GM18868 (cell line): Measurements from ENCODE around the gene SOBP.
"Not testable (repeated sequence)": the region's sequence is repeated elsewhere in the genome, so short reads cannot be mapped to it uniquely, and the experiment has no call there.

Experiments used
- ATAC-seq: cut with Tn5 transposase; IDR thresholded peaks from one replicate; pipeline ENCODE4 v1.9.1; 2021; ENCODE audit warnings: mild to moderate bottlenecking, moderate library complexity; ENCODE audit not compliant: unreplicated experiment

SOBP gene

DNA sequence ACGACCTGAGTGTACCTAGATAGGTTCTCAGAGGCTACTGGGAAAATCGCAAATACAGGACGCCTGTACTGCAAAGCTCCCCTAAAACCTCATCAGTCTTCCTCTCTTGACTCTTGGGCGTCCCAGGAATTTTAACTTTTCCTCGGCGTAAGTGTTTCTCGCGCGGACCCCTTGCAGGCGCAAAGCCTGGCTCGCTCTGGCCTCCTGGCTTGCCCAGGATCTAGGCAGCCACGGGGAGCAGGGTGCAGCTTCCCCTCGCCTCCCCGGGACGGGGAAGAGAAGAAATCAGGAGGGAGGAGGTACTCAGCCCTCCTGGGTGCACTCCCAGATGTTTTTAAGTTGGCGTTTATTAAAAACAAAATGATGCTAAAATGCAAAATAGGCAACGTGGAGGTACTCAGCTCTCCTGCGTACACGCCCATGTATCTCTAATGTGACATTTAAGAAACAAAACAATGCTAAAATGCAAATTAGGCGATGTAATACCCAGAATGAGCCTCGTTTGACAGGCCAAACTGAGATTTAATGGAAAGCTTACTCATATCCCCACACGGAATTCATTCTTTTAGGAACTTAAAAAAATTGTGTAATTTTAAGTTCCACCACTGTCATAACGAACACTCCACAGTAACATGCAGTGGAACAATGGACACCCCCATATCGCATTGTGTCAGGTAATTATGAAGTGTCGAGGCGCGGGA, 1.6 kb upstream of the SOBP start:
- ATAC-seq, result no peak

DNA sequence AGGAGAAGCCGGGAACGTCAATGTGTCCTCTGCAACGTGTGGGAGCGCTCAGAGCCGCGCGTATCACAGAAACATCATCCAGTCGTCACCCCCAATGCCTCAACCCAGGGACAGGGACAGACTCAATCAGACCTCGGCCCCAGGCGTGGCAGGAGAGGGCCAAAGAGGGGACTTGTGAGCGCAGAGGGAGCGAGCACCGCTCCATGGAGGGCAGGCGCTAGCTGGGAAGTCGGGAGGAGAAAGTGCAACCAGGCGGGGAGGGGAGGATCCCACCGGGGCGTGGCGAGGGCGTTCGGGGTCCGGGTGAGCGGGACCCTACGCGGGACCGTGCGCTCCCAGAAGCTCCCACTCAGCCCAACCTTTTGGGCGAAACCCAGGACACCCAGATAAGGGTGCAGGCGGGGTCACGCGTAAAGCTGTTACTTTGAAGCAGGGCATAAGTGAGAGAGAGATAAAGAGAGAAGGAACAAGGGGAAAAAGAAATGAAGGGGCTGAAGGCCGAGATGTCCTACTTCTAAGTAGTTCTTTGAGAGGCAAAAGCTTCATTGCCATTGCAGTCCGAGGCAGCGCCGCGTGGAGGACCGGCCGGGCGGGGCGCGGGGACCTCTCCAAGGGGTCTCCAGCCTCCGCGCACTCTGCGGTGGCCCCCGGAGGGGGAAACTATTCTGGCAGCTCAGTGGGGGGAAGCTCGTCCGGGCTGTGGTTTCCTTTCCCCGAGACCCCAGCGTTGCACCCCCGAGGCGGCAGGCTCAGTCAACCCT, 862 bp upstream of the SOBP start:
- ATAC-seq, result no peak

DNA sequence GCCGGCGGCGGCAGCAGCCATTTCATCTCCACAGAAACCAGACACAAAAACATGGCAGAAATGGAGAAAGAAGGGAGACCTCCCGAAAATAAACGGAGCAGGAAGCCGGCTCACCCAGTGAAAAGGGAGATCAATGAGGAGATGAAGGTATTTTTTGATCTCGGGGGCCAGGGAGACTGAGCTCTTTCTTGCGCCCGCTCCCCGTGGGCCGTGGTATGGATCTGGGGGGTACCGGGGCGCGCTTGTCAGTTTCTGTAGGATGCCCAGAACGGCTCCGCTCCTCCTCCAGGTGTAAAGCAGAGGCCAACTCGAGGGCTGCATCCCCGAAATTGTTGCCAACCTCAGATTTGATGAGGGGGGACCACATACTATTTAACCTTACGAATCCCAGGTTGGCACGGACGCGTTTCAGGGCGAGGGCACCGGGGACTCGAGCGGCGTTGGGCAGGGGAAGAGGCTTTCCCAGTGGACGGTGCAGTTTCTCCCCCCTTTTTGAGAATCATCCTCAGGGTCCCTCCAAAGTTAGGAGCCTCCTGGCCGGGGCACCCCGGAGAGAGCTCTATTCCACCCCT, 735 bp downstream of the SOBP start:
- ATAC-seq, result no peak

DNA sequence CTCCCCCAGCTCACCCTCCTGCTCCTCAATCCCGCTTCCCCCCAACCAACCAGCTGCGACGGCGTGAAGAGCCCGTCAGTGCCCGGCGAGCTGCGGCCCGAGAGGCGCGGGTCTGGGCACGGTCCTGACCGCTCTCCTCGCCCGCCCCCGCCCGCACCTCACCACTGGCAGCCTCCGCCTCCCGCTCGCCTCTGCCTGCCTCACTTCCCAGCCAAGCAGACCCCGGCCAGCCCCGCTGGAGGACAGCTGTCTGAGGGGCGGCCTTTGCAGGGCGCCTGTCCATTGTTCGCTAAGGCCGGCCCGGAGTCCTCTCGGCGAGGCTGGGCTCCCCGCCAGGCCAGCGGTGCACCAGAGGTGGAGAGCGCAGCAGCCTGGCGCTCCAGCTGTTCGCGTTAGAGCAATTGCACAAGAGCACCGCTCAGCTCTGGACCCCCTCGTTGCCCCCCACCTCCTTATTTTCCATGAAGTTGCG, 1.3 kb downstream of the SOBP start:
- ATAC-seq, result no peak

DNA sequence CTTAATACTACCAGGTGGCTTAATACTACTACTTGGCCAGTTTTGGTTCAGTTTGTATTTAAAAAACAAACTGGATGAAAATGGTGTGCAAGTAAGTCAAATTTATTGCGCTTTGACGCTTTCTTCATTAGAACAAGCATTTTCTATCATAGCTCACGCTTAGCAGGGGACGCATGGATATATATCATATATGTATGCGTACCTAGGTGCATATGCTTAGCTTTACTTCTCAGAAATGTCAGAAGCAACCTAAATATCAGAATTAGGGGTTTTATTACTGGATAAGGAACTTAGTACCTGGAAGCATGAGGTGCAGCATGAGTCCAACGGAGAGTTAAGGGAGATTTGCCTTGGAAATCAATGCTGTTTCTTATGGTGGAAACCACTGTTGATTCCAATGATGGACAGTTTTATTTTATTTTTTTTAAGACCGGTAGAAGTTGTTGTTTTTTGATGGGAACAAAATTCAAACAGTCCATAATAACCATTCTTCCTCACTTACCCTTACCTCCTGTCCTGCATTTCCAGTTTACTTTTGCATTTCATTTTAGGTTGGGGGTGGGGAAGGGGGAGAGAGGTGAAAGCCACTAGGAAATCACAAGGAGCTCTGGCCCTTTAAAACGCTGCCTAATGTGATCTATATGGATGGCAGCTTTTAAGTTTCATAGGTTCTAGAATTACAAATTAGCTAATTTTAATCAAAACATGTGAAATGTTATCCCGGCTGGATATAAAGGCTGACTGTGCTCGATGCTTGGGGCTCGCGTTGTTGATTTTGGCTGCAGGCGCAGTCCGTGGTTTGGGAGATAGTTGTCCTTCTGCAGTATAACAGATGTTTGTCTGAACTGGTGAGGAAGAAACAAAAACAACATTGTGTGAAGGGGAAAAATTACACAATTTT, 2.1 kb downstream of the SOBP start:
- ATAC-seq, result no peak

DNA sequence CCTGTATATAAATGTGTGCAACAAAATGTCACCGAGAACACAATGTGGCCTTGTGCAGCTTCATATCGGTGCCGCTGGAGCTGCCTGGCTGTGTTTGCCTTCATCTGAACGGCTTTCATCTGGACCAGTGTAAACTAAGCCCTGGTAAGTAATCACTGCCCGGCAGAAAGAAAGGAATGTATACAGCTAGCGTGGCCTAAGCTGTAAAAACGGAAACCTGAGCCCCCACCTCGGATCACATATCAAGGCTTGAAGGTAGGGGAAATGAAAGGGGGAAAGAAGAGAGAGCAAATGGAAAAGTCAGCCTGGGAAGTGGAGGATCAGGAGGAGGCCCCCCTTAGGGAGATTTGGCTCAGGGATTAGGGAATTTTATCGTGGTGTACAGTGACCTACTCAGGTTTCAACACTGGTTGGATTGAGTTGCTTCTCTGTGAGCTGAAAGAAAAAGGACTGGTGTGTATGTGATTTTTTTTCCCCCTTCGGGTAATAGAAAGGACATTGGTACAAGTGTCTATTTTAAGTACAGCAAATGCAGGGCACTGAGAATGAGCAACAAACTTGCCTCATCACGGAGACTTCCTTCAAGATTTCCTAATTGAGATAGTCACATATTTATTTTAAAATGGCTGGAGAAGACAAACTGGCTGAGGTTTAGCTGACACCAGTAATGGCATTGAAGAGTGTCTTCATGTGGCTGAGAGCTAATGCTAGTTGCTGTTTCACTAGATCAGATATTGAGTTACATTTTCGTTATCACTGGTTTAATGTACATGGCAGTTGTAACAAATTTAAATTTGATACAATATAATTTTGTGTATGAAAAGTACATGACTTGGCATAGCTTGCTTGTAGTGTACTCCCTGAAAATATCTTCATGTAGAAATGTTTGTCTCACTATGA, 3.5 kb downstream of the SOBP start:
- no peak for ATAC-seq

DNA sequence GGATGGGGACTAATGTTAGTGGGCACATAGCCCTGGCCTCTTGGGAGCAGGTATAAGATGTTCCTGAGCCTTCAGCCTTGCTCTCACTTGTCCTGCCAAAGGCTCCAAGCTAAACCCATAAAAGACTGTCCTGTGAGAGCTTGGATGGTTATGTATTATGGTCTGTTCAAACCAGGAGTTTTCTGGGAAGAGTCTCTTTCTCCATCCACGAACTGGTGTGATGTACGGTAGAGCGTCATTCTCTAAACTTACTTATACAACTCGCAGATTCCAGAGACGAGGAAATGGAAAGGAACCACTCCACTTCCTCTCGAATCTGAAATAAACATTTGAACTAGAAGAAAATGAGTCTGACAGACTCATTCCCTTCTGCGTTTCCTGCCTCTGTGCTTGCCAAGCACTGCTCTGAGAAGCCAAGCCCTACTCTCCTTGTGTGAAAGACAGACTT, 5.3 kb downstream of the SOBP start:
- no peak for ATAC-seq

DNA sequence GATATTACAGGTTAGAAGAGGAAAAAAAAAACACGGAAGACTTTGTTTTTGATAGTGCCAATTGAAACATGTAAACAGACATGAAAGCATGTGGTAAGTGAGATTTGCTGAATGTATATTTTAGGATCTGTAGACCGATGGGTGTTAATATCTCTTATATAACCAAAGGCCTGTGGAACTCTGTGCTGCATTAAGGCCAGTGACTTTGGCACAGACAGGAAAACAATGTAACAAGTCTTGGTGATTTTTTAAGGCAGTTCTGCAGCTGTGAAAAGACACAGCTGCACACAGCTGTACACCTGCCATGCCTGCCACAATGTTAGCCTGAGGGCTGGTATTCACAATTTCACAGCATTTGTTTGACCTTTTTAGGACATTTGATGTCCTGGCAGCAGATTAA, 6.1 kb downstream of the SOBP start:
- no peak for ATAC-seq

DNA sequence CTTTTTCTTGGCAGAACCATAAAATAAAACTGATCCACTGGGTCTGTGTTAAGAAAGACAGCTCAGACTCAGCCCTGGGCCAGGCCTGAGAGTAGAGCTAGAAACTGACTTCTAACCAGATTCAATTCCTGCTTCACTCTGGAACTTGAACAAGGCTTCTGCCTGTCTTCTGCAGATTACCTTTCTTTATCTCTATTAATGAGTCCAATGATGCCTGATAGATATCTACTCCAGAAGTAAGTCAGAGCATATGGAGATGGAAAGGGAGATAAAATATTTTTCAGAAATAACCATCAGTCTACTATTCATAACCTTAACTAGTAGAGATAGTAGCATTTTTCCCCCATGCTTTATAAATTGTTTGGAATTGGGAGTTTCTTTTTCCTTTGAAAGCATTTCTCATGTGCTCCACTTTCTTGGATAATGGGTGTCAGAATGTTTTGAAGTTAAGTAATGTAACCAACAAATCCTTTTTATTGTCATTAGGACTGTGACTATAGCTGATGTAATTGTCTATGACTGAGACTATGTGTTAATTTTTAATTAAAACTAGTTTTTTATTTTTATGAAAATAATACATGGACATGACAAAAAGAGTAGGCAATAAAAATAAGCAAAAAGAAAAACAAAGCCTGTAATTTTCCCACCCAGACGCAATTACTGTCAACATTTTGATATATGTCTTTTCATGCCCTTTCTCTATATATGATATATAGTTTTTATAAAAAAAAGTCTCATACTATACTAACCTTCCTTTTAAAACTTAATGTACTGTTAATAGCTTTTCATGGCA, 7.2 kb downstream of the SOBP start:
- no peak for ATAC-seq

DNA sequence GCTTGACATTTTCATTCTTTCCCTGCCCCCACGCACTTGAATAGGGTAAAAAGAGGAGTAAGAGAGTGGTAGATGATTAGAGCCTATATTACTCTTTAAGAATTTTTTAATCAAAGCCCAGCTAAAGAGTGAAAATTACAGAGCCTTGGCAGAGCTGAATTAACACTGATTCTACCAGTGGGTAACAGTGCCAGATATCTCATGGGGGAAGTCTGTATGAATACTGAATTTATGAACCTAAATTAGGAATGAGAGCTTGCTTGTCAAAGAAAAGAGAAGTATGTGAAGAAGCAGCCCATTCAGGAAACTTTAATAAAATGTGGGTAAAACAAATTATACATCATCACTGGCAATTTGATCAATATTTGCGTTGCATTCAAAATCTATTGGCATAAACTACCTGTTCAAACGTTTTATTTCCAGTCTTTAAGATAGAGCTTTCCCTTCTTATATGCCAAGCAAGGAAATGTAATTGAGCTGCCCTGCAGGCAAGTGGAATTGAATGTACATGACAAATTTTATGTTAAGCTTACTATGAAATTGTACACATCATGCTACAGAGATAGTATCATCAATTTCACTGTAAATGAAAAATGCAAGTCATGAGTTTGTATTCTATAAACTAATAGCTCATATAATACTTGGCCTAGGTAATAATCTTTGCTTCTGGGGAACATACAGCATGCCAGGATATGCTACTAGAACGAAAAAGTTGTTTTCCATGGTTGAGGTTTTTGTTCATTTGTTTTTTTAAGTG, 14.5 kb downstream of the SOBP start:
- no peak for ATAC-seq

DNA sequence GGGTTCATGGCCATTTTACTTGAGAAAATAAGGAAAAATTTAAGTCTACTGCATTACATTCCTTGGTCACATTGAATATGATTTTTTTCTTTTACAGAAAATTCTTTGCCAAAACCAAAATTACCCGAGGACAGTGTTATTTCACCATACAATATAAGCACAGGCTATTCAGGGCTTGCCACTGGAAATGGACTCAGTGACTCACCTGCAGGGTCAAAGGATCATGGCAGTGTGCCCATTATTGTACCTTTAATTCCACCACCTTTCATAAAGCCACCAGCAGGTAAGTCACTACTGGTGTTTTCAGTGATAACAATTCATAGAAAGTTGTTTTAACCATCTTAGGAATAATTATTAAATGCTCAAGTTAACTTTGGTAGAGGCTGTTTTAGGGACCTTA, 16.2 kb downstream of the SOBP start:
- no peak for ATAC-seq

DNA sequence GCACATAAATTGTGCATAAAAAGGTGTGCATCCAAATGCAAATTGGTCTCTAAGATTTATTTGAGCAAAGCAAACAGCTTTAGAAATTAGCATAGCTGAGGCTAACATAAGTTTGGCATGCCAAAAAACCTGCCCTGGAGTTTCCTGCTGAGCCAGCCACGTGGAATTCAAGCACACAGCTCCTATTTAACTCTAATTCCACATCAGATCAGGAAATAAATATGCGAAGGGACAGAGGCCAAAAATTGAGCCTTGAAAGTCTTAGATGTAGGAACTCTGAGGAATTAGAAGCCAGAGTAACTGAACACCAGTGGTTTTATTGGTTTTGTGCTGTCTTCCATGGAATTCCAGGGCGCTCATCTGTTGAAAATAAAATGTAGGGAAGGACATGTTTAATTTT, 19.6 kb downstream of the SOBP start:
- no peak for ATAC-seq

DNA sequence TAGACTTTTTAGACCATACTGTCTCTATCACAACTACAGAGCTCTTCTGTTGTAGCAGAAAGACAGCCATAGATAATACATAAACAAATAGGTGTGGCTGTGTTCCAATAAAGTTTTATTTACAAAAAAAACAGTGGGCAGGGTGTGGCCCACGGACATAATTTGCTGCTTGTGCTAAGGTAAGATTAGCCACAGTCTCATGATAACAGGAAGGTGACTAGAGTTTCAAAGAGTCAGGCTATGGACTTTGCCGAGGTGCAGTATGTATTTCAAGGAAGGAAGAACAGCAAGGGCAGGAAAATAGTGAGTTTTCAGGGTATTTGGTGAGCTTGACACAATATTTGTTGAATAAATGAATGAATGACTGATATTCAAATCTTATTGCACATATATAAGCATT, 20.2 kb downstream of the SOBP start:
- no peak for ATAC-seq

DNA sequence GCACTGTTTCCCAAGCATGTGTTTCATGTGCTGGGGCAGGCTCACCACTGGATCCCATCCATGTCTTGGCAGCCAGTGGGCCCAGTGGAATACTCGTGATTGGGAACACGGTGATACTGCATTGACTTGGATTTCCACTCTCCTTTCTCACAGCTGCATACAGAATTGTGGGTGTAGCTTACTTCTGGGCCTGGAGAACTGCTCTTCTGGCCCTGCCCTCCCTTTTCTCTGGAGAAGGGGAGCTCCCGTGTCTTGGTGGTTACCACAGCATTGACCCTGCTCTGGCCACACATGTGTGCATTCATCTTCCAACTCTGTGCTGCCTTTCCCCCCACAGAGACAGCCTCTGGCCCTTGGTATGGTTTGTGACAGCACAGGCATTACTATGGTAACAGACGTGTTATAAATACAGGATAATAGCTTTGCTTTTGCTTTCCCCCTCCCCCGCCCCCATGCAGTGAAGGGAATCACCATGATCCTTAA, 21.6 kb downstream of the SOBP start:
- ATAC-seq, result no peak

DNA sequence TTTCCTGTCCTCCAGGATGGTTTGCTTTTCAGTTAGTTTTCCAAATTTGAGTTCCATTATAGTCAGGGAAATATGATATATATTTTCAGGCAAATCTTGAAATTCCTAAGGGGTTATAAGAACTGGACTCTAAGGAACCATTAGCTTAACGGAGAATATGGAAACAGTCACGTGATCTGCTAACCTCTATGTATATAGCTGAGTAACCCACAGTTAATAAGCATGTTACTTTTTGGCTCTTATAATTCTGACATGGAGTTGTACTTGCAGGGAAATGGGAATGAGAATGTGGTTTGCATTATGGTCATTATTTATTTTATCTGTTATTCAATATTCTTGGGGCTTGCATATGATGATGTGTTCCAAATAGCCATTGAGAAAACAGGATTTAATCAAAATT, 23.3 kb downstream of the SOBP start:
- ATAC-seq, result no peak

DNA sequence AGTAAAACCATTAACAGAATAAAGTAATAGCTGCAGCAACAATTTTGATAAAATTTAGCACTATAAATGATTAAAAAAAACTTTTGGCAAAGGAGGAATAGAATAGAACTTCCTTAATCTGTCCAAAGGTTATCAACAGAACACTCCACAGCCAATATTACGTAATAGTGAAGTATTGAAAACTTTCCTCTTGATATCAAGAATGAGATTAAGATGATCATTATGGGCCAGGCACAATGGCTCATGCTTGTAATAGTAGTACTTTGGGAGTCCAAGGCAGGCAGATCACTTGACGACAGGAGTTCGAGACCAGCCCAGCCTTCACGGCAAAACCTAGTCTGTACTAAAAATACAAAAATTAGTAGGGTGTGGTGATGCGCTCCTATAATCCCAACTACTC, 26.0 kb downstream of the SOBP start:
- no peak for ATAC-seq

DNA sequence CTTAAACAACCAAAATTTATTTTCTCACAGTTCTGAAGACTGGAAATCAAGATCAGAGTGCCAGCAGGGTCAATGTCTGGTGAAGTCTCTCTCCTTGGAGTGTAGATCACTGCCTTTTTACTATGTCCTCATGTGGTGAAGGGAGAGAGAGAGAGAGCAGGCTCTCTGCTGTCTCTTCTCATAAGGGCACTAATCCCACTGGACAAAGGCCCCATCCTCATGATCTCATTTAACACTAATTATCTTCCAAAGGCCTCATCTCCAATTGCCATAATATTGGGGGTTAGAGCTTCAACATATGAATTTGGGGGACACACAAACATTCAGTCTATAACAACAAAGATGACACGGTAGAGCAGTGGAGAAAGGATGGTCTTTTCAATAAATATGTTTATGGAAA, 27.4 kb downstream of the SOBP start:
- no peak for ATAC-seq

DNA sequence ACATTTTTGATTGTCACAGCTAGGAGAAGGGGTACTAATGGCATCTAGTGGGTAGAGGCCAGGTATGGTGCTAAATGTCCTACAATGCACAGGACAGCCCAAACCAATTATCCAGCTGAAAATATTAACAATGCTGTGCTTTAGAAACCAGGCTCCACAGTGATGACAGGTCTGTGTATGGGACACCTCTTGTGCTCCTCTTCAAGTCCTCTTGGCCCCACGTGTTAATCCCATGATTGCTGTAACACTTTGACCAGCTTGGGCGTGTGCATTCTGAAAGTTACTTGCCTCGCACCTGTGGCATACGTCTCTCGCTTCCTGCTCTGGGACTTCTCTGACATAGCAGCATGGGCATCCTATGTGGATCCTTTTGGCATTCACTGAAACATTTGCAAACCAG, 29.3 kb downstream of the SOBP start:
- ATAC-seq, result not testable (repeated sequence)
